Keratinocyte (primary cell): ENCODE results near the gene MARVELD2.
"Not testable (repeated sequence)": the region's sequence is repeated elsewhere in the genome, so short reads cannot be mapped to it uniquely, and the experiment has no call there.

ENCODE experiments used
- EZH2 ChIP-seq: IDR thresholded peaks from one replicate; pipeline ENCODE4 v1.6.1; 2012; ENCODE audit warnings: inconsistent platforms, mild to moderate bottlenecking, low read length, moderate library complexity
- TF ChIP-seq, protein P1 (sequence below), 3 experiments: IDR thresholded peaks in 1 of 3; conservative IDR thresholded peaks in 1 of 3; optimal IDR thresholded peaks in 1 of 3; 2 replicates in 2 of 3; 3 replicates in 1 of 3; pipeline versions ENCODE3 to v1.5.1; 2011; ENCODE audit warnings: low read length in 3 of 3, mild to moderate bottlenecking in 3 of 3, moderate library complexity in 2 of 3, control low read depth in 1 of 3, inconsistent platforms in 1 of 3; ENCODE audit not compliant: insufficient read depth in 2 of 3; ENCODE audit errors: extremely low read depth in 1 of 3

DNA sequence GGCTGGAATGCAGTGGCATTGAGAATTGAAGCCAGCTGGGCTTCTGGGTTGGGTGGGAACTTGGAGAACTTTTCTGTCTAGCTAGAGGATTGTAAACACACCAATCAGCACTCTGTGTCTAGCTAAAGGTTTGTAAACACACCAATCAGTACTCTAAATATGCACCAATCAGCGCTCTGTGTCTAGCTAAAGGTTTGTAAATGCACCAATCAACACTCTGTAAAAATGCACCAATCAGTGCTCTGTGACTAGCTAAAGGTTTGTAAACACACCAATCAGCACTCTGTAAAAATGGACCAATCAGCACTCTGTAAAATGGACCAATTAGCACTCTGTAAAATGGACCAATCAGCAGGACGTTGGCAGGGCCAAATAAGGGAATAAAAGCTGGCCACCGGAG lies 51.5 kb downstream of the MARVELD2 start:
- TF ChIP-seq, protein P1, sequence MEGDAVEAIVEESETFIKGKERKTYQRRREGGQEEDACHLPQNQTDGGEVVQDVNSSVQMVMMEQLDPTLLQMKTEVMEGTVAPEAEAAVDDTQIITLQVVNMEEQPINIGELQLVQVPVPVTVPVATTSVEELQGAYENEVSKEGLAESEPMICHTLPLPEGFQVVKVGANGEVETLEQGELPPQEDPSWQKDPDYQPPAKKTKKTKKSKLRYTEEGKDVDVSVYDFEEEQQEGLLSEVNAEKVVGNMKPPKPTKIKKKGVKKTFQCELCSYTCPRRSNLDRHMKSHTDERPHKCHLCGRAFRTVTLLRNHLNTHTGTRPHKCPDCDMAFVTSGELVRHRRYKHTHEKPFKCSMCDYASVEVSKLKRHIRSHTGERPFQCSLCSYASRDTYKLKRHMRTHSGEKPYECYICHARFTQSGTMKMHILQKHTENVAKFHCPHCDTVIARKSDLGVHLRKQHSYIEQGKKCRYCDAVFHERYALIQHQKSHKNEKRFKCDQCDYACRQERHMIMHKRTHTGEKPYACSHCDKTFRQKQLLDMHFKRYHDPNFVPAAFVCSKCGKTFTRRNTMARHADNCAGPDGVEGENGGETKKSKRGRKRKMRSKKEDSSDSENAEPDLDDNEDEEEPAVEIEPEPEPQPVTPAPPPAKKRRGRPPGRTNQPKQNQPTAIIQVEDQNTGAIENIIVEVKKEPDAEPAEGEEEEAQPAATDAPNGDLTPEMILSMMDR (optimal IDR thresholded peaks at IDR 0.05 in 1 of 3, IDR thresholded peaks at IDR 0.05 in 1 of 3, conservative IDR thresholded peaks at IDR 0.05 in 1 of 3; ENCODE audit: extremely low read depth in 1 of 3, insufficient read depth in 2 of 3, low read length in 3 of 3) = not testable (repeated sequence)
- not testable (repeated sequence) for TF ChIP-seq EZH2
